Trophoblast cell (in vitro differentiated cells and primary cell): ENCODE results near the gene GPR160.

Experiments
- DNase-seq, 2 donors: peaks; one replicate each; pipeline ENCODE4 v3.0.0-alpha.2; 2016
- H2AFZ ChIP-seq: 2 replicates; pipeline ENCODE4 v1.6.1; 2013; ENCODE audit warnings: low read length, moderate library complexity, mild to moderate bottlenecking; ENCODE audit not compliant: insufficient read depth, poor library complexity
- H2AK5ac ChIP-seq: 2 replicates; pipeline ENCODE4 v1.6.1; 2013; ENCODE audit warnings: mild to moderate bottlenecking, low read length
- H2BK120ac ChIP-seq: 2 replicates; pipeline ENCODE4 v1.6.1; 2013; ENCODE audit warnings: low read length, mild to moderate bottlenecking, moderate library complexity; ENCODE audit not compliant: insufficient read depth, poor library complexity
- H2BK12ac ChIP-seq: 2 replicates; pipeline ENCODE4 v1.6.1; 2013; ENCODE audit warnings: mild to moderate bottlenecking, low read length, moderate library complexity
- H2BK5ac ChIP-seq: 2 replicates; pipeline ENCODE4 v1.6.1; 2013; ENCODE audit warnings: low read length, low read depth, moderate library complexity, mild to moderate bottlenecking; ENCODE audit not compliant: poor library complexity
- H3K14ac ChIP-seq: 2 replicates; pipeline ENCODE4 v1.6.1; 2013; ENCODE audit warnings: mild to moderate bottlenecking, low read length
- H3K18ac ChIP-seq: 2 replicates; pipeline ENCODE4 v1.6.1; 2013; ENCODE audit warnings: mild to moderate bottlenecking, low read length
- H3K23ac ChIP-seq: 2 replicates; pipeline ENCODE4 v1.6.1; 2013; ENCODE audit warnings: low read length
- H3K27ac ChIP-seq: 2 replicates; pipeline ENCODE4 v1.5.1; 2013; ENCODE audit warnings: low read depth, mild to moderate bottlenecking, inconsistent platforms, low read length, moderate library complexity
- H3K27me3 ChIP-seq: 2 replicates; pipeline ENCODE4 v1.6.1; 2013; ENCODE audit warnings: inconsistent platforms, mild to moderate bottlenecking, low read length, moderate library complexity; ENCODE audit not compliant: insufficient read depth
- H3K36me3 ChIP-seq, 2 experiments: 1 replicate in 1 of 2; 2 replicates in 1 of 2; pipeline ENCODE4 v1.6.1; 2013; ENCODE audit warnings: low read length in 2 of 2, mild to moderate bottlenecking in 2 of 2, moderate library complexity in 1 of 2; ENCODE audit not compliant: insufficient read depth in 2 of 2, control insufficient read depth in 1 of 2
- H3K4ac ChIP-seq: 2 replicates; pipeline ENCODE4 v1.6.1; 2013; ENCODE audit warnings: low read depth, mild to moderate bottlenecking, low read length, moderate library complexity
- H3K4me1 ChIP-seq, 2 experiments: 1 replicate in 1 of 2; 2 replicates in 1 of 2; pipeline ENCODE4 v1.6.1; 2013; ENCODE audit warnings: low read length in 2 of 2, mild to moderate bottlenecking in 2 of 2, moderate library complexity in 1 of 2; ENCODE audit not compliant: insufficient read depth in 2 of 2, control insufficient read depth in 1 of 2
- H3K4me2 ChIP-seq: 2 replicates; pipeline ENCODE4 v1.6.1; 2013; ENCODE audit warnings: inconsistent platforms, mild to moderate bottlenecking, low read length, moderate library complexity
- H3K4me3 ChIP-seq: 2 replicates; pipeline ENCODE4 v1.5.1; 2013; ENCODE audit warnings: mild to moderate bottlenecking, low read depth, low read length, inconsistent platforms
- H3K79me1 ChIP-seq: one replicate; pipeline ENCODE4 v1.6.1; 2013; ENCODE audit warnings: low read length
- H3K79me2 ChIP-seq: 2 replicates; pipeline ENCODE4 v1.6.1; 2013; ENCODE audit warnings: low read length, mild to moderate bottlenecking; ENCODE audit not compliant: control insufficient read depth, insufficient read depth, poor library complexity
- H3K9ac ChIP-seq: 2 replicates; pipeline ENCODE4 v1.6.1; 2013; ENCODE audit warnings: mild to moderate bottlenecking, low read length
- H3K9me3 ChIP-seq: 2 replicates; pipeline ENCODE4 v1.6.1; 2013; ENCODE audit warnings: low read depth, mild to moderate bottlenecking, control low read depth, inconsistent platforms, low read length; ENCODE audit not compliant: insufficient read depth
- H4K12ac ChIP-seq: 2 replicates; pipeline ENCODE4 v1.6.1; 2013; ENCODE audit warnings: low read depth, mild to moderate bottlenecking, low read length, moderate library complexity
- H4K8ac ChIP-seq: 2 replicates; pipeline ENCODE4 v1.6.1; 2013; ENCODE audit warnings: low read depth, mild to moderate bottlenecking, low read length, moderate library complexity
- H4K91ac ChIP-seq: one replicate; pipeline ENCODE4 v1.6.1; 2013; ENCODE audit warnings: low read depth, mild to moderate bottlenecking, low read length, moderate library complexity
- WGBS: extraction: QIAGEN DNeasy Blood & Tissue Kit; methylation state at CpG from one replicate; pipeline ENCODE4 v1.1.7; 2013; ENCODE audit warnings: missing lambda C conversion rate; ENCODE audit not compliant: insufficient read length, insufficient coverage; ENCODE audit errors: extremely low coverage; 5-methylcytosine and 5-hydroxymethylcytosine counted together

Gene GPR160

GRCh38 chr3:170076715-170077238, 39.0 kb downstream of the GPR160 start:
- Histone ChIP-seq H3K9ac (no peak overlapping the region), H4K91ac (no peak overlapping the region), H2BK120ac (no peak overlapping the region), H3K4me1 (no peaks in the 10 kb centered on the region), H3K9me3 (no peaks in the 10 kb centered on the region), H3K79me2 (no peaks in the 10 kb centered on the region), H3K4ac (no peak overlapping the region), H3K23ac (no peak overlapping the region), H4K8ac (no peak overlapping the region), H3K27ac (no peak overlapping the region), H3K18ac (no peak overlapping the region), H2AK5ac (no peak overlapping the region), H3K79me1 (no peaks in the 10 kb centered on the region), H3K4me3 (no peak overlapping the region), H3K27me3 (no peaks in the 10 kb centered on the region), H2BK5ac (no peak overlapping the region), H3K14ac (no peak overlapping the region), H3K4me2 (no peak overlapping the region), H2BK12ac (no peak overlapping the region), H4K12ac (no peak overlapping the region), H3K36me3 (no peaks in the 10 kb centered on the region), H2AFZ (no peak overlapping the region)
- DNase-seq: no peak
- WGBS: no CpG with 5 or more reads among the region's 6 CpGs

DNA sequence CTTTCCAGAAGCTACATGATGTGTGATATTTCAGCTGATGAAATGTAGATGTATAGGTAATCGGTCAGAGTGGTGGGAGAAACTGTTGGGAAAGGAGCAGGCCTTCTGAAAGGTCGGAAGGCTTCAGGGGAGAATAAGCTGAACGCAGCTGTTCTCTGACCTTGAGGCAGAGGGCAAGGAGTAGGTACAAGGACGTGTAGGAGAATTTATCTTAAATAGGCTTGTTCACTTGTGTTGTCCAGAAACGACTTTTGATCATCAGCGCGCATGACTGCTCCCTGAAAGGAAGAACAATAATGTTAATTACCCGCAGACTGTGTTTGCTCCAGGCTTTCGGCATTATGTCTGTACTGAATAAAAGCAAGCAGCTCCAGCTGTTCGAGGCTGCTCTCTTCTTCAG, 39.6 kb downstream of the GPR160 start:
- no peak overlapping the region for H3K4ac ChIP-seq

DNA sequence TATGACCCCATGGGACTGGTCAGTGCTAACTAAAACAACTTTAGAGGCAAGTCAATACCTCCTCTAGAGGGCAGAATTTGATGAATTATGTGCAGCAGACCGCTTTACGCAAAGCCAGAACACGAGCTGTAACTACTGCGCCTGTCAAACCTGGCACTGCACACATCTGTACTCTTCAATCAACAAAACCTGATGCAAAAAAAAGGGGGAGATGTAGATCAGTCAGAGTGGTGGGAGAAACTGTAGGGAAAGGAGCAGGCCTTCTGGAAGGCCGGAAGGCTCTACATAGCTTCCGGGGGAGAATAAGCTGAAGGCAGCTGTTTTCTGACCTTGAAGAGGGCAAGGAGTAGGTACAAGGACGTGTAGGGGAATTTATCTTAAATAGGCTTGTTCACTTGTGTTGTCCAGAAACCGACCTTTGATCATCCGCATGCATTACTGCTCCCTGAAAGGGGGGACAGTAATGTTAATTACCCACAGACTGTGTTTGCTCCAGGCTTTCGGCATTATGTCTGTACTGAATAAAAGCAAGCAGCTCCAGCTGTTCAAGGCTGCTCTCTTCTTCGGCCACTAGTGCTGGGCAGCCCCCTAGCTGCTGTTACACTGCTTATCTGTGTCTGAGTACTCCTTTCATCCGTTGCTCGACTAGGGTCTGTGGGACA, 41.0 kb downstream of the GPR160 start:
- H3K9ac ChIP-seq: no peak overlapping the region
- H4K91ac ChIP-seq: no peak overlapping the region
- no peak overlapping the region for H3K14ac ChIP-seq
- no peak overlapping the region for H2BK120ac ChIP-seq
- H3K79me2 ChIP-seq: no peaks in the 10 kb centered on the region
- H3K9me3 ChIP-seq: no peaks in the 10 kb centered on the region
- H4K8ac ChIP-seq: no peak overlapping the region
- no peaks in the 10 kb centered on the region for H3K27me3 ChIP-seq
- no peak overlapping the region for H2AK5ac ChIP-seq
- no peak overlapping the region for H2BK12ac ChIP-seq
- peaks cover 0 to 2% of the 10 kb centered on the region in 2 experiments for H3K36me3 ChIP-seq
- H3K4me3 ChIP-seq: no peak overlapping the region
- H3K23ac ChIP-seq: no peak overlapping the region
- no peak overlapping the region for H2AFZ ChIP-seq
- no peak overlapping the region for H3K4ac ChIP-seq
- no CpG with 5 or more reads among the region's 13 CpGs for WGBS
- peak in 1 of 2 donors; percentile 23 for DNase-seq
- H3K18ac ChIP-seq: no peak overlapping the region
- H2BK5ac ChIP-seq: no peak overlapping the region
- no peak overlapping the region for H3K27ac ChIP-seq
- H3K79me1 ChIP-seq: no peaks in the 10 kb centered on the region
- H3K4me1 ChIP-seq: no peaks in the 10 kb centered on the region
- no peak overlapping the region for H4K12ac ChIP-seq
- H3K4me2 ChIP-seq: no peak overlapping the region

More for the DNA sequence above, 39.6 kb downstream of the GPR160 start:
- no peak overlapping the region for H3K4me2 ChIP-seq
- no peak overlapping the region for H4K12ac ChIP-seq
- no peaks in the 10 kb centered on the region for H3K79me1 ChIP-seq
- no peak overlapping the region for H3K18ac ChIP-seq
- H4K8ac ChIP-seq: no peak overlapping the region
- no peak overlapping the region for H2BK120ac ChIP-seq
- H4K91ac ChIP-seq: no peak overlapping the region
- no peak overlapping the region for H3K14ac ChIP-seq
- H2BK12ac ChIP-seq: no peak overlapping the region
- no peak overlapping the region for H2AK5ac ChIP-seq
- no peaks in the 10 kb centered on the region for H3K9me3 ChIP-seq
- no peak overlapping the region for H2AFZ ChIP-seq
- no peaks in the 10 kb centered on the region for H3K79me2 ChIP-seq
- no peak overlapping the region for H3K23ac ChIP-seq
- H3K4me3 ChIP-seq: no peak overlapping the region
- DNase-seq: no peak
- WGBS: no CpG with 5 or more reads among the region's 10 CpGs
- no peak overlapping the region for H3K9ac ChIP-seq
- H2BK5ac ChIP-seq: no peak overlapping the region
- H3K4me1 ChIP-seq: no peaks in the 10 kb centered on the region
- H3K36me3 ChIP-seq: no peaks in the 10 kb centered on the region
- H3K27me3 ChIP-seq: no peaks in the 10 kb centered on the region
- H3K27ac ChIP-seq: no peak overlapping the region

DNA sequence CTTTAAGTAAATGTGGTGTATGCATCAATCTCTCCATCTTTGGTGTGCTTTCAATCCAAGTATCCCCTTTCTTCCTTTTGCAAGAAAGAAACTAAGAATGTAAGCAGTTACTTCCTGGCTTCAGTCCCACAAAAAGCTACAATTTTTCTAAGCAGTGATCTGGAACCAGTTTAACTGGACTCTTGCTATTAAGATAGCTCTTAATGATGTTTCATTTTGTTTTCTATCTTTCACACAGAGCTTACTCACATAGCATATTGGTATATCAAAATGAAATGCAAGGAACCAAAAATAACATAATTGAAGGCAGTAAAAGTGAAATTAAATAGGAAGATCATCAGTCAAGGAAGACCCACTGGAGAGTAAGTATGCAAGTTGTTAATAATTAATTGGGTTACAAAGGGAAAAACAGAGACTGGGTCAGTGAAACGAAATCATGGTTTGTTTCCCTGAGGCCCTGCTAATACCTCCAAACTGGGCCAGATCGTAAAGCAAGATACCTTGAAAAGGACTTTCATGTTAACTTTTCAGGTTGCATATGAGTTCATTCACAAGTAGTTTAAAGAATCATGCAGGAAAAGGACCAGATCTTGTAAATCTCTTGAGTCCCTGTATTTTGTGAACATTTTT, 41.9 kb downstream of the GPR160 start:
- no peak overlapping the region for H3K4ac ChIP-seq
- no CpG with 5 or more reads among the region's 2 CpGs for WGBS
- no peak overlapping the region for H3K9ac ChIP-seq
- H3K4me2 ChIP-seq: no peak overlapping the region
- H2AFZ ChIP-seq: no peak overlapping the region
- H3K27me3 ChIP-seq: no peaks in the 10 kb centered on the region
- no peaks in the 10 kb centered on the region for H3K9me3 ChIP-seq
- H2BK120ac ChIP-seq: no peak overlapping the region
- no peak overlapping the region for H3K18ac ChIP-seq
- no peaks in the 10 kb centered on the region for H3K4me1 ChIP-seq
- no peak overlapping the region for H4K91ac ChIP-seq
- DNase-seq: no peak
- H3K4me3 ChIP-seq: no peak overlapping the region
- H3K36me3 ChIP-seq: peaks cover 0 to 2% of the 10 kb centered on the region in 2 experiments
- H2BK12ac ChIP-seq: no peak overlapping the region
- no peaks in the 10 kb centered on the region for H3K79me2 ChIP-seq
- H4K8ac ChIP-seq: no peak overlapping the region
- no peak overlapping the region for H3K23ac ChIP-seq
- H3K27ac ChIP-seq: no peak overlapping the region
- no peak overlapping the region for H2AK5ac ChIP-seq
- H4K12ac ChIP-seq: no peak overlapping the region
- no peaks in the 10 kb centered on the region for H3K79me1 ChIP-seq
- H2BK5ac ChIP-seq: no peak overlapping the region
- H3K14ac ChIP-seq: no peak overlapping the region
